Subcutaneous abdominal adipose tissue (tissue), 5 donors: Measurements from ENCODE around the gene ADARB1.
A peak's percentile ranks its signal among the peaks of the same experiment; 100 is the strongest.

ENCODE experiments used
- H3K27ac ChIP-seq: one replicate; pipeline ENCODE4 v1.7.0; 2013; ENCODE audit warnings: low read depth, mild to moderate bottlenecking, inconsistent platforms, low read length, moderate library complexity
- H3K27me3 ChIP-seq, 5 donors: one replicate each; pipeline ENCODE4 v1.7.0; 2013; ENCODE audit warnings: low read length in 5 of 5, inconsistent platforms in 1 of 5; ENCODE audit not compliant: control insufficient read depth in 5 of 5, insufficient read depth in 4 of 5
- H3K36me3 ChIP-seq, 5 donors: one replicate each; pipeline ENCODE4 v1.7.0; 2013; ENCODE audit warnings: low read length in 5 of 5; ENCODE audit not compliant: control insufficient read depth in 5 of 5, insufficient read depth in 5 of 5
- H3K4me1 ChIP-seq, 5 donors: one replicate each; pipeline ENCODE4 v1.7.0; 2013; ENCODE audit warnings: low read length in 5 of 5, mild to moderate bottlenecking in 3 of 5, moderate library complexity in 1 of 5; ENCODE audit not compliant: control insufficient read depth in 5 of 5, insufficient read depth in 5 of 5
- H3K4me3 ChIP-seq, 5 donors: one replicate each; pipeline ENCODE4 v1.7.0; 2013; ENCODE audit warnings: low read length in 5 of 5, low read depth in 1 of 5
- H3K9ac ChIP-seq, 5 donors: one replicate each; pipeline ENCODE4 v1.7.0; 2013; ENCODE audit warnings: low read length in 5 of 5, mild to moderate bottlenecking in 4 of 5, moderate library complexity in 3 of 5
- H3K9me3 ChIP-seq, 5 donors: one replicate each; pipeline ENCODE4 v1.7.0; 2013; ENCODE audit warnings: low read length in 5 of 5; ENCODE audit not compliant: control insufficient read depth in 5 of 5
- donor health status: healthy.
- donor health status: healthy.
- donor health status: healthy.
- donor health status: healthy.
- donor health status: healthy.

Gene ADARB1

GRCh38 chr21:45120975-45121374, 46.6 kb downstream of the ADARB1 start:
- H3K27me3 ChIP-seq, result no peaks in the 10 kb centered on the region
- peaks cover 0 to 6% (median 0%) of the 10 kb centered on the region in 5 donors for H3K4me1 ChIP-seq
- H3K9me3 ChIP-seq, result peaks cover 0 to 3% (median 0%) of the 10 kb centered on the region in 5 donors
- H3K9ac ChIP-seq, result no peak overlapping the region
- H3K27ac ChIP-seq, result no peak overlapping the region
- peaks cover 0 to 10% (median 0%) of the 10 kb centered on the region in 5 donors for H3K36me3 ChIP-seq
- no peak overlapping the region for H3K4me3 ChIP-seq

GRCh38 chr21:45122030-45122429, 47.6 kb downstream of the ADARB1 start:
- peaks cover 0 to 13% (median 3%) of the 10 kb centered on the region in 5 donors for H3K36me3 ChIP-seq
- peaks cover 0 to 3% (median 0%) of the 10 kb centered on the region in 5 donors for H3K9me3 ChIP-seq
- H3K27ac ChIP-seq, result no peak overlapping the region
- H3K4me3 ChIP-seq, result no peak overlapping the region
- no peak overlapping the region for H3K9ac ChIP-seq
- H3K27me3 ChIP-seq, result no peaks in the 10 kb centered on the region
- peaks cover 0 to 4% (median 0%) of the 10 kb centered on the region in 5 donors for H3K4me1 ChIP-seq

GRCh38 chr21:45122432-45123132, 48.2 kb downstream of the ADARB1 start:
- no peak overlapping the region for H3K9ac ChIP-seq
- H3K36me3 ChIP-seq, result peaks cover 0 to 13% (median 3%) of the 10 kb centered on the region in 5 donors
- peaks cover 0 to 3% (median 0%) of the 10 kb centered on the region in 5 donors for H3K4me1 ChIP-seq
- H3K27me3 ChIP-seq, result no peaks in the 10 kb centered on the region
- H3K9me3 ChIP-seq, result peaks cover 0 to 3% (median 0%) of the 10 kb centered on the region in 5 donors
- no peak overlapping the region for H3K27ac ChIP-seq
- H3K4me3 ChIP-seq, result no peak overlapping the region

- H3K9ac ChIP-seq, result no peak overlapping the region
- no peaks in the 10 kb centered on the region for H3K27me3 ChIP-seq
- H3K4me1 ChIP-seq, result peaks cover 0 to 3% (median under 1%) of the 10 kb centered on the region in 5 donors
- no peaks in the 10 kb centered on the region for H3K9me3 ChIP-seq
- H3K4me3 ChIP-seq, result no peak overlapping the region
- H3K27ac ChIP-seq, result no peak overlapping the region
- peaks cover 0 to 13% (median 3%) of the 10 kb centered on the region in 5 donors for H3K36me3 ChIP-seq
These were observed 49.1 kb downstream of the ADARB1 start for GRCh38 chr21:45123440-45123839.

- Histone ChIP-seq H3K4me1 (peaks cover under 1 to 13% (median 11%) of the 10 kb centered on the region in 5 donors), H3K9me3 (no peaks in the 10 kb centered on the region), H3K9ac (no peak overlapping the region), H3K27me3 (no peaks in the 10 kb centered on the region), H3K36me3 (peaks cover 0 to 13% (median 3%) of the 10 kb centered on the region in 5 donors), H3K27ac (no peak overlapping the region), H3K4me3 (no peak overlapping the region)
These were observed 50.2 kb downstream of the ADARB1 start for GRCh38 chr21:45124596-45124995.

GRCh38 chr21:45125357-45125756, 51.0 kb downstream of the ADARB1 start:
- Histone ChIP-seq H3K27ac (no peak overlapping the region), H3K27me3 (no peaks in the 10 kb centered on the region), H3K9ac (no peak overlapping the region), H3K9me3 (no peaks in the 10 kb centered on the region), H3K4me1 (peaks cover 3 to 20% (median 17%) of the 10 kb centered on the region in 5 donors), H3K4me3 (no peak overlapping the region), H3K36me3 (peaks cover 0 to 12% (median 3%) of the 10 kb centered on the region in 5 donors)

GRCh38 chr21:45126204-45126626, 51.8 kb downstream of the ADARB1 start:
- no peaks in the 10 kb centered on the region for H3K9me3 ChIP-seq
- no peaks in the 10 kb centered on the region for H3K27me3 ChIP-seq
- peak overlapping the region in 1 of 5 donors; percentile 1 for H3K9ac ChIP-seq
- no peak overlapping the region for H3K27ac ChIP-seq
- H3K4me1 ChIP-seq, result peaks cover 3 to 29% (median 25%) of the 10 kb centered on the region in 5 donors
- peaks cover 0 to 7% (median 3%) of the 10 kb centered on the region in 5 donors for H3K36me3 ChIP-seq
- H3K4me3 ChIP-seq, result no peak overlapping the region

- no peak overlapping the region for H3K9ac ChIP-seq
- H3K9me3 ChIP-seq, result no peaks in the 10 kb centered on the region
- peaks cover 3 to 36% (median 31%) of the 10 kb centered on the region in 5 donors for H3K4me1 ChIP-seq
- no peaks in the 10 kb centered on the region for H3K27me3 ChIP-seq
- no peak overlapping the region for H3K27ac ChIP-seq
- H3K36me3 ChIP-seq, result peaks cover 0 to 7% (median 3%) of the 10 kb centered on the region in 5 donors
- no peak overlapping the region for H3K4me3 ChIP-seq
These were observed 52.6 kb downstream of the ADARB1 start for GRCh38 chr21:45126983-45127382.

- no peak overlapping the region for H3K9ac ChIP-seq
- no peak overlapping the region for H3K27ac ChIP-seq
- peaks cover 3 to 46% (median 34%) of the 10 kb centered on the region in 5 donors for H3K4me1 ChIP-seq
- no peaks in the 10 kb centered on the region for H3K27me3 ChIP-seq
- peaks cover 0 to 7% (median 3%) of the 10 kb centered on the region in 5 donors for H3K36me3 ChIP-seq
- no peak overlapping the region for H3K4me3 ChIP-seq
- H3K9me3 ChIP-seq, result no peaks in the 10 kb centered on the region
These were observed 53.6 kb downstream of the ADARB1 start for GRCh38 chr21:45127937-45128336.

- no peaks in the 10 kb centered on the region for H3K27me3 ChIP-seq
- no peaks in the 10 kb centered on the region for H3K9me3 ChIP-seq
- no peak overlapping the region for H3K4me3 ChIP-seq
- H3K4me1 ChIP-seq, result peaks cover 3 to 53% (median 40%) of the 10 kb centered on the region in 5 donors
- H3K36me3 ChIP-seq, result peaks cover 0 to 7% (median 3%) of the 10 kb centered on the region in 5 donors
- H3K9ac ChIP-seq, result no peak overlapping the region
- H3K27ac ChIP-seq, result peak overlapping the region; percentile 54
These were observed 54.3 kb downstream of the ADARB1 start for GRCh38 chr21:45128613-45129188.
